Measurements from ENCODE around the gene FUCA1.

Gene FUCA1

DNA sequence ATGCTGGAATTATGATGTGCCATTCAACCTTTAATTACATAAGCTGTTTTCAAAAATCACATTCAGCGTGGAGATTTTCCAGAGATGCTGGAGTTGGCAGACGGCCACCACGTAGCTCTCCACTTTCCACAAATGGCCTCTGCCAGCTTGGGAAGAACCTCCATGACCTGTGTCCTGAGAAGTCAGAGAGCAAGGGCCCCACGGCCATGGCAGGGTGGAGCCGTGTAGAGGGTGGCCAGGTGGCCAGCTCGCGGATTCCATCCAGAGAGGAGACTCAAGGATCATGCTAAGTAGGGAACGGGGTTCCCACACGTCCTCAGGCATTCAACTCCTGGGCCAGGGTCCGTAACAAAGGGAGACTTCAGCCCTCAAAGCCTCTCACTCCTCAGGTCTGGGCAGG lies 66.2 kb downstream of the FUCA1 start:
- peak overlapping the region; percentile 93; the same call in 1 of the 2 replicates for H3K9ac ChIP-seq (ENCODE audit: low read length)
- peaks cover 11% of the 10 kb centered on the region; the same call in 1 of the 2 replicates for H3K36me3 ChIP-seq (ENCODE audit: insufficient read depth, low read length)
- H3K79me2 ChIP-seq (ENCODE audit: insufficient read depth, low read length) = no peaks in the 10 kb centered on the region
- H3K9me3 ChIP-seq (ENCODE audit: low read length) = no peaks in the 10 kb centered on the region
- peaks cover 21% of the 10 kb centered on the region for H3K4me1 ChIP-seq (ENCODE audit: insufficient read depth, low read length, severe bottlenecking)
- H3K4me2 ChIP-seq (ENCODE audit: low read length) = peak overlapping the region; percentile 93; the same call in 1 of the 2 replicates
- H3K4me3 ChIP-seq (ENCODE audit: low read depth, low read length, poor library complexity, severe bottlenecking) = peak overlapping the region; percentile 86
- TF ChIP-seq EZH2 (IDR thresholded peaks at IDR 0.05; ENCODE audit: borderline replicate concordance, low read length) = no peak
- no peak for TF ChIP-seq CTCF (IDR thresholded peaks at IDR 0.05; ENCODE audit: low read length)
- H3F3A ChIP-seq (ENCODE audit: insufficient read depth, low read length) = no peaks in the 10 kb centered on the region
- H3K27me3 ChIP-seq (ENCODE audit: insufficient read depth, low read length) = no peaks in the 10 kb centered on the region
- no peak overlapping the region for H3K27ac ChIP-seq (ENCODE audit: low read depth, low read length, poor library complexity, severe bottlenecking)
- no peaks in the 10 kb centered on the region for H4K20me1 ChIP-seq (ENCODE audit: insufficient read depth, low read length)
- no peak overlapping the region for H2AFZ ChIP-seq (ENCODE audit: low read length)
- H3K9me2 ChIP-seq (ENCODE audit: low read depth, low read length) = no peaks in the 10 kb centered on the region

DNA sequence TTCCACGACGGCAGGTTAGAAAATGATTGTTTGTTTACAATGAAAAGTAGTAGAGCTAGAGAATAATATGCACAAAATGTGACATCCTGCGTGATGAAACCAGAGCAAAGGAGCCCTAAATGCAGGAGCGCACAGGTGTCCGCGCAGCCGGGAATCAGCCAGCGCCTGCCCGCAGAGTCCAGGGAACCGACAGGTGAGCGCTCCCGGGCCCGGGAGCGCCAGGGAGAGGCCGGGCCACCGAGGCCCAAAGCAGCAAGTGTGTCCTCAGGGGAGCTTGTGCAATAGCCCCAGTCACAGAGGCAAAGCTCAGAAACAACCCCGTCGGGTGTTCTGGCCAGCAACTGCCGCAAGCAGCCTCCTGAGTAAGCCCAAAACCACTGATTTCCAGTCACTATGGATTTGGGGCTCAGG lies 66.7 kb downstream of the FUCA1 start:
- H3K4me1 ChIP-seq (ENCODE audit: insufficient read depth, low read length, severe bottlenecking) = peaks cover 21% of the 10 kb centered on the region
- H3K9ac ChIP-seq (ENCODE audit: low read length) = peak overlapping the region; percentile 93
- H3K9me3 ChIP-seq (ENCODE audit: low read length) = no peaks in the 10 kb centered on the region
- no peaks in the 10 kb centered on the region for H3F3A ChIP-seq (ENCODE audit: insufficient read depth, low read length)
- no peak overlapping the region for H3K27ac ChIP-seq (ENCODE audit: low read depth, low read length, poor library complexity, severe bottlenecking)
- H3K9me2 ChIP-seq (ENCODE audit: low read depth, low read length) = no peaks in the 10 kb centered on the region
- H2AFZ ChIP-seq (ENCODE audit: low read length) = no peak overlapping the region
- no peaks in the 10 kb centered on the region for H4K20me1 ChIP-seq (ENCODE audit: insufficient read depth, low read length)
- TF ChIP-seq CTCF (IDR thresholded peaks at IDR 0.05; ENCODE audit: low read length) (no peak), EZH2 (IDR thresholded peaks at IDR 0.05; ENCODE audit: borderline replicate concordance, low read length) (no peak)
- peak overlapping the region; percentile 86 for H3K4me3 ChIP-seq (ENCODE audit: low read depth, low read length, poor library complexity, severe bottlenecking)
- no peaks in the 10 kb centered on the region for H3K79me2 ChIP-seq (ENCODE audit: insufficient read depth, low read length)
- H3K4me2 ChIP-seq (ENCODE audit: low read length) = peak overlapping the region; percentile 93
- H3K36me3 ChIP-seq (ENCODE audit: insufficient read depth, low read length) = peaks cover 13% of the 10 kb centered on the region; the same call in 1 of the 2 replicates
- H3K27me3 ChIP-seq (ENCODE audit: insufficient read depth, low read length) = no peaks in the 10 kb centered on the region

DNA sequence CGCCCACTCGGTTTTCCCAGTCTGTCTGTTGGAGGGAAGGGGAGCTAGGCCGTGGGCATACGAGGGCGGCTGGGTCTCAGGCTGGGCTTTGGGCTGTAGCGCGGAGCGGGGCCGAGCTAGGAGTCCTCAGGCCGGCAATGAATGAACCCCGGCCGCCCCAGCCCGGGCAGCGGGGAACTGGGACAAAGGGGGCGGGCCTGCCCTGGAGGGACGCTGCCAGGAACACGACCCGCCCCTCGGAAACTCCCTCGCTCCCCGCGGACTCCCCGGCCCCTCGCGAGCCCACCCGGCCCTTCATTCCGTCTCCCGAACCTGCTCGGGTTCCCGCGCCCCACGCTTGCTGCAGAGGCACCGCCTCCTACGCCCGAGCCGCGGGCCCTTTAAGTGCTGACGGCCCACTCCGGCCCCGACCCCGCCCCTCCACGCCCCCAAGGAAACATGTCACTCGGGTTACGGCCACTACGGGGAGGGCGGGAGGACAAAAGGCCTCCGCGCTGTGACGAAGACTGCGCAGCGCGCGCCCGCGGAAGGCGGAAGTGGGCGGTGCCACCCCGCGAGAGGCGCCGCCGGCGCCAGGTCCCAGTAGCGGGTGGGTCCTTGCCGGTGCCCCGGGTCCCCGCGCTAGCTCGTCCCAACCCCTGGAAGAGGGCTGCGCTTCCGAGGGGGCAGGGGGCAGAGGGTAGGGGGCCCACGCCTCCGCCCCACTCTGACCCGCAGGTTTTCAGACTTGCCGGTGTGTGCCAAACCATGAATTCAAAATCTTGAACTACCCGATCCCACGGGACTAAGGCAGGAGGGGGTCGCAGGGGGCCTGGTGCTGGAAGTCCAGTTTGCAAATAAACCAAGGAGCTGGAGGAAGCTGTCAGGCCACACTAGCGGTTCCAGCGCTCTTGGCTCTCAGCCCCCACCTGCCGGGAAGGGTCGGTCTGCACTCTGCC lies 67.4 kb downstream of the FUCA1 start, which contains the start of gene GALE:
GALE (minus strand) TSS at position 355 of the 938 bp plus-strand sequence. CDS start 1,747 bp downstream, outside the sequence.
- H3K27ac ChIP-seq (ENCODE audit: low read depth, low read length, poor library complexity, severe bottlenecking) = no peak within 1 kb of the TSS
- TF ChIP-seq EZH2 (IDR thresholded peaks at IDR 0.05; ENCODE audit: borderline replicate concordance, low read length) (no peak), CTCF (IDR thresholded peaks at IDR 0.05; ENCODE audit: low read length) (no peak)
- no peaks in the 10 kb centered on the region for H3K79me2 ChIP-seq (ENCODE audit: insufficient read depth, low read length)
- H3K9me3 ChIP-seq (ENCODE audit: low read length) = no peaks in the 10 kb centered on the region
- H3K27me3 ChIP-seq (ENCODE audit: insufficient read depth, low read length) = no peaks in the 10 kb centered on the region
- H3K9me2 ChIP-seq (ENCODE audit: low read depth, low read length) = no peaks in the 10 kb centered on the region
- no peak within 1 kb of the TSS for H2AFZ ChIP-seq (ENCODE audit: low read length)
- H4K20me1 ChIP-seq (ENCODE audit: insufficient read depth, low read length) = no peaks in the 10 kb centered on the region
- peaks cover 17% of the 10 kb centered on the region; the same call in 1 of the 2 replicates for H3K36me3 ChIP-seq (ENCODE audit: insufficient read depth, low read length)
- H3F3A ChIP-seq (ENCODE audit: insufficient read depth, low read length) = no peaks in the 10 kb centered on the region
- peak within 1 kb of the TSS; percentile 93 for H3K9ac ChIP-seq (ENCODE audit: low read length)
- peaks cover 21% of the 10 kb centered on the region for H3K4me1 ChIP-seq (ENCODE audit: insufficient read depth, low read length, severe bottlenecking)
- H3K4me3 ChIP-seq (ENCODE audit: low read depth, low read length, poor library complexity, severe bottlenecking) = peak within 1 kb of the TSS; percentile 86
- H3K4me2 ChIP-seq (ENCODE audit: low read length) = peak within 1 kb of the TSS; percentile 93

All from OCI-LY1 (cell line).